Forelimb muscle (tissue), 1 donor: ENCODE measurements around the gene PPIL4. TPM values are rescaled to one million over a fixed set of nuclear protein-coding genes. Genes with fewer than 3 reads are reported as not detected.

Experiments used
- DNase-seq: peaks from one replicate; pipeline ENCODE4 v3.0.0-alpha.2; 2013; ENCODE audit warnings: low read depth
- polyA plus RNA-seq: library from polyadenylated mRNA; unstranded; fragments of 120-200 nt; gene quantifications from one replicate; pipeline ENCODE4 v1.2.1, GENCODE V29; 2013; ENCODE audit not compliant: insufficient read length

PPIL4 gene
- polyA plus RNA-seq, result 28.9 TPM

GRCh38 chr6:149545754-149546471 is at the start of gene PPIL4:
Gene PPIL4, minus strand, starts transcription at chr6:149546043. Its CDS starts 38 bp downstream, at chr6:149546005.
- peak; percentile 84 for DNase-seq

DNA sequence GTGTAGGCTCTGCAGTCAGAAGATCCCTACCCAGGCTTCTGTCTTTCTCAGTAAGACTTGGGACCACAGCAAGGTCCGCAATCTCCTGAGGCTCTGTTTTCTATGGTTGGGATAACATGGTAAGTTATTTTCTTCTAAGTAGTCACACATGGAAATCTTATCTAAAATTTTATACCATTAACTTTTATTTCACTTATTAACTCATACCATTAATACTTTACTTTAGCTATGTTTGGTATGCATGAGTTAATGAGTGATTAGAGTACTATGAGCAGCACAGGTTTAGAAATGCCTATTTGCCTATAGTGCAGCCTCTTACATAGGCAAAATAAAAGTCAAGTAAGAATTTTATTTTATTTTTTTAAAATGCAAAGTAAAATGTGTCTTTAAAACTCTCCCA is 47.6 kb upstream of the PPIL4 start:
- no peak for DNase-seq

DNA sequence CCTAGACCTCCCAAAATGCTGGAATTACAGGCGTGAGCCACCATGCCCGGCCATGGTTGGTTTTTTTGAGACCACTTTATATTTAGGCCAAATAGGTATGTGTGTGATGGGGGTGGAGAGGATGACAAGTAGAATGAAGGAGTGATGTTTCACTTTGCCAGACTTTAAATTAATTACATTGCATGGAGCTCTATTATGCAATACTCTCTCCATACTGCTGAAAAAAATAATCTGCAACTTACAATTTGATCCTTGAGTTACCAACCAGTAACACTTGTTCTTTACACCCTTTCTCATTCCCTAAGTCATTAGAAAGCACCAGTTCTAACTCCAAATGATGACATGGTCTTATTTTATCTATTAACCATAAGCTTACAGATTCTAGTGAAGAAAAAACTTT is 47.1 kb upstream of the PPIL4 start:
- DNase-seq, result no peak

GRCh38 chr6:149586149-149586548 is 40.3 kb upstream of the PPIL4 start:
- DNase-seq, result no peak

DNA sequence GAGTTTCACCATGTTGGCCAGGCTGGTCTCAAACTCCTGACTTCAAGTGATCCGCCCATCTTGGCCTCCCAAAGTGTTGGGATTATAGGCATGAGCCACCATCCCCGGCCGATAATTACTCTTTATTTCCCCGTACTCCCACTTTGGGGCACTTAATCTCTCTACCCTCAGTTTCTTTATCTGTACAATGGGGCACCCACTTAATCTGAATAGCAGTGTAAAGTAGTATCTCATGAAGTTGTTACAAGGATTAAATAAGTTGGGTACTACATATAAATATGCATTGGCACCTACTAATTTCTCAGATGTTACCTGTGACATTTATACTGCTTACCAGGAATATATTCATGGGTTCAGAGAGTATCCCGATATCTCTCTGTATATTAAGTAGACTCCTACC is 35.5 kb upstream of the PPIL4 start:
- DNase-seq, result no peak

GRCh38 chr6:149580880-149581279 is 35.0 kb upstream of the PPIL4 start:
- no peak for DNase-seq

DNA sequence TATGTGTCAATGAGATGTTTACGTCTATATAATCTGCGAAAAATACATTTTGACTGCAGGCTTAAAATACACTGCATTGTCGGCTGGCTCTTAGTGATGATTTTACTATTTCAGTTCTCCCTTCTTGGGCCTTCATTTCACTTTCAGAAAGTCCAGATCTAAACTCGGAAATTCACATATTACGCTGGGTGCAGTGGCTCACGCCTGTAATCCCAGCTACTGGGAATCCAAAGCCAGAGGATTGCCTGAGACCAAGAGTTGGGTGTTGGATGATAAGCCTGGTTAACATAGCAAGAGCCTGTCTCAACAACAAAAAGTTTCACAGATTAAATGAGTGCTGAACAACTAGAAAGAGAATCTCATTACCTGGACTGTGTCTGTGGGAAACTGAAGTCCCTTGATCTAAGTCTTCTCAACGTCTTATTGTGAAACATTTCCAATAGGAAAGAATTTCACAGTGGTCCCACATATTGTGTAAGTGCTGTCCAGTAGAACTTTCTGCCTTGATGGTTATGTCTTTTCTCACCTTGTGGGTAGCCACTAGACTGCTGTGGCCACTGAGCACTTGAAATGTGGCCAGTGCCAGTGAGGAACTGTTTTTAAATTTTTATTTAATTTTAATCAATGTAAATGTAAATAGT is 22.2 kb upstream of the PPIL4 start:
- no peak for DNase-seq

DNA sequence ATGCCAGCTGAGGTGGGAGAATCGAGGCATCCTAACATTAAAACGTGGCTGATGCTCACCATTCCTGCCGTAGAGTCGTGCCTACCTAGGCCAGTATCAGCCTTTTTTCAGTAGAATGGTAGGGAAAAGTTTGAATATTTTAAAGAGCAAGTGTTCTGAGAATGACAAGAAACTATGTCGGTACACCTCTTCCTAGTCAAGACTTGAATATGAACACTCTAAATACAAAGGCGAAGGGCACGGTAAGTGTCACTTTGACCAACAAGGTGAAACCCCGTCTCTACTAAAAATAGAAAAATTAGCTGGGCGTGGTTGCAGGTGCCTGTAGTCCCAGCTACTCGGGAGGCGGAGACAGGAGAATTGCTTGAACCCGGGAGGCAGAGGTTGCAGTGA is 21.3 kb upstream of the PPIL4 start:
- no peak for DNase-seq

- no peak for DNase-seq
Observed at GRCh38 chr6:149566410-149567193, 20.8 kb upstream of the PPIL4 start.

DNA sequence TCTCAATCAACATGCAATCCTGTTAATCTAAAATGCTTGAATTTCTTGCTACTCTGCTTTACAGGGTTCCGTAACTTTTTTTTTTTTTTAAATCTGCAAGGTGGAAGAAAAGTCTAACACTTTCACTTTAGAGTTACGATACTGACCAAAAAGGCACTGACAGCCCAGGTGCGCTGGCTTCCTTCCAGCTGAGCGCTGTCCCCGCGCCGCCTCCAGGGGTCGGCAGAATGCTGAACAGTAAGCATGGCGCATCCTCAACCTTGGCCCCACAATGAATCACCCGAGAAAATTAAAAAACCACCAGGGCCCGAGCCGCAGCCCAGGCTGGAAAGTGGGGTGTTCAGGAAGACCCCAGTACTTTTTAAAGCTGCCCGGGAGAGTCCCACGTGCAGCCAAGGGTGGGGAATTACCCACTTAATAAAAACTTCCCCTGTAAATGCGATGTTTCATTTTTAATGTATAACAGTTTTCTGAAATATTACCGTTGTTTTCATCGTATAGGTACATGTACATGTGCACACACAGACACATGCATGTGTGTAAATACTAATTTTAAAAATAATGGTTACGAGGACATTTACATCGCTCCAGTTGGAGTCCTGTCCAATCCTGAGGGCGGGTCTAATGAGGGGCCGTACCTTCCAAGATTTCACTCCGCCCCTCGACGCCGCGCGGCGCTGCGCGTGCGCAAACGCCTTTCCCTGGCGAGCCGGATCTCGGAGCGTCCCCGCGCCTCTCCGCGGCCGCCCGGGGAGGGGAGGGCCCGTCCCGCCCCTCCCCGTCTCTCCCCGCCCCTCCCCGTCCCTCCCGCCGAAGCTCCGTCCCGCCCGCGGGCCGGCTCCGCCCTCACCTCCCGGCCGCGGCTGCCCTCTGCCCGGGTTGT is 19.9 kb upstream of the PPIL4 start, which contains the start of gene GINM1:
Gene GINM1, plus strand, starts transcription at position 849 of the 883 bp plus-strand sequence. CDS start 40 bp downstream, outside the sequence.
- peak; percentile 92 for DNase-seq

- no peak for DNase-seq
Observed at GRCh38 chr6:149563928-149564325, 18.1 kb upstream of the PPIL4 start.

DNA sequence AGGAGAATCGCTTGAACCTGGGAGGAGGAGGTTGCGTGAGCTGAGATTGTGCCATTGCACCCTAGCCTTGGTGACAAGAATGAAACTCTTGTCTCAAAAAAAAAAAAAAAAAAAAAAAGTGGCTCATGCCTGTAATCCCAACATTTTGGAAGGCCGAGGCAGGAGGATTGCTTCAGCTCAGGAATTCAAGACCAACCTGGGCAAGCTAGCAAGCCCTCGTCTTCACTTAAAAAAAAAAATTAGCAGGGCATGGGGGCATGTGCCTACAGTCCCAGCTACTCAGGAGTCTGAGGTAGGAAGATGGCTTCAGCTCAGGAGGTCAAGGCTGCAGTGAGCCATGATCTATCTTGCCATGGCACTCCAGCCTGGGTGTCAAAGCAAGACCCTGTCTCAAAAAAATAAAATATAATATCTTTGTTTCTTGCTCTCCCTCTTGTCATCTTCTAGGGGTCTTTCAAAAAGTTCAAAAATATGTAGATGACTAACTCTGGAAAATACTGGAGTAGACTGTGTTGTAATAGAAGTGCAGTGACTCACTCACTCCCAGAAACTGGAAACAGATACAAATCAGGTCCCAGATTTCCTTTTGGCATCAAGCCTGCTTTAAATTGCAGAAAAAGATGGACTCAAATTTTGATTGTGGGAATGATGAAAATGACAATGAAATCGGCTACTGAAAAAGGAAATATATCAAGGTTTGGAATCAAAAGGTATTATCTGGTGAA is 17.5 kb upstream of the PPIL4 start:
- no peak for DNase-seq

DNA sequence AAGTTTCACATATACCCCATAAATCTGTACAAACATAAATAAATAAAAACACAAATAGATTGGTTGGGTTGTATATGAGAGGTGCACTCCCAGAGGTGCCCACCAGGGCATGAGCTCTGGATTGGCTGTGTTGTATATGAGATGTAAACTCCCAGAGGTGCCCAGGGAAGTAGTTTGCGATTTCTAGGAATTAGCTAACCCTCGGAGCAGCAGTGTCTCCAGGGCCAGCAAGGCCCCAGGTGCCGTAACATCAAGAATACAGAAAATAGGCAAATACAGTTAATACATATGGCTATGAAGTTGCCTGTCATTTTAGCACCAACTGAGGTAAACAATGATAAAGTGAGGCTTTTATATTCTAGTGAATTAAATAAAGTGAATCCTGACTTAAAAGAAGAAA is 14.9 kb upstream of the PPIL4 start:
- no peak for DNase-seq

- DNase-seq, result no peak
Observed at GRCh38 chr6:149559389-149559788, 13.5 kb upstream of the PPIL4 start.

- no peak for DNase-seq
Observed at GRCh38 chr6:149558029-149558428, 12.2 kb upstream of the PPIL4 start.

DNA sequence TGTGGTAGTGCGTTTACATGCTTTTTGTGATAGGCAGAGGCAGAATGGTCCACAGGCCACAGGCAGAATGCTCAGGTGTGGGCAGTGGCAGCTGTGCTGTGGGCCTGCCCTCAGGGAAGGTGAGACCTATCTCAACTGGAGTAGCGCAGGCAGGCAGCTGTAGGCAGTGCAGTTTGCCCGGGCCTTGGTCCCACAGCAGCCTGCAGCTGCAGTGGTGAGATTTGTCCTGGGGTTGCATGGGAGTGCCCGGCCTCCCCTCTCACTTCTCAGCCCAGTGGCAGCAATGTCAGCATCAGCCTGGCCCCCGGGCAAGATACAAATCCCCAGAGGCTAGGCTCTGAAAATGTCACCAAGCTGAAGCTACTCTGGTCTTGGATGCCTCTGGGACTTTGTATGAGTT is 6.1 kb upstream of the PPIL4 start:
- no peak for DNase-seq

GRCh38 chr6:149545258-149545753 is 537 bp downstream of the PPIL4 start:
- DNase-seq, result no peak

- no peak for DNase-seq
Observed at GRCh38 chr6:149544646-149545257, 1.1 kb downstream of the PPIL4 start.

GRCh38 chr6:149541139-149541538 is 4.7 kb downstream of the PPIL4 start:
- no peak for DNase-seq

DNA sequence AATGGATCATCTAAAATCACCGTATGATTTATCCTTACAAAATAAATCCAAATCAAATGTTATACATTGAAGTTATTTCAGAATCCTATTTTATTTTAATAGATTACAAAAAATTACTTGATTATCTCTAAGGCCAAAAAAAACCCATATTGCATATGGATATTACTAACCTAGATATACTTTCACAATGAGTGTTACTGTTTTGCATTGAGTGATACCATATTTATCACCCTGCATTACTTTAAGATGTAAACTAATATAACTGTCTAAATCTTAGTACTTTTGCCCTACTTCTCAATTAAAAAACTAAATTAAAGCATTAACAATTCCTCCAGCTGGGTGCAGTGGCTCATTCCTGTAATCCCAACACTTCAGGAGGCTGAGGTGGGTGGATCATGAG is 11.1 kb downstream of the PPIL4 start:
- DNase-seq, result no peak
